Mucosa of descending colon (tissue), 3 donors: ENCODE measurements around the gene BAIAP2L1. TPM values are rescaled to one million over a fixed set of nuclear protein-coding genes. Genes with fewer than 3 reads are reported as not detected.

Experiments used
- ATAC-seq: fragments of 200-7000 bp; cut with Tn5 transposase; one replicate; pipeline ENCODE4 v1.9.1; 2020; ENCODE audit warnings: mild to moderate bottlenecking, moderate library complexity
- DNase-seq, 3 donors: peaks; one replicate each; pipeline ENCODE4 v3.0.0-alpha.2; 2020
- H3K36me3 ChIP-seq: fragments of 200-600 bp; one replicate; pipeline ENCODE4 v1.8.0; 2021; ENCODE audit warnings: low read depth, mild to moderate bottlenecking
- H3K4me1 ChIP-seq: fragments of 200-600 bp; one replicate; pipeline ENCODE4 v1.8.0; 2021; ENCODE audit warnings: low read depth, mild to moderate bottlenecking
- H3K4me3 ChIP-seq: fragments of 200-600 bp; one replicate; pipeline ENCODE4 v1.8.0; 2021; ENCODE audit warnings: mild to moderate bottlenecking
- H3K9me3 ChIP-seq: fragments of 200-600 bp; one replicate; pipeline ENCODE4 v1.8.0; 2021; ENCODE audit warnings: mild to moderate bottlenecking
- intact Hi-C, 2 donors: fragments of 100-400 bp; cut with DNase I in 1 of 2; cut with micrococcal nuclease in 1 of 2; formaldehyde crosslinking; loops; one replicate each; pipeline versions ENCODE4 v1.11.0 to v1.11.1; 2022; cut with DNase I, micrococcal nuclease
- total RNA-seq, 3 donors: library from RNA; stranded (reverse); fragmentation: NEBNext Ultra II Directional in 2 of 3; extraction: Animal tissue kit (Norgen Biotek cat#: 25700) in 2 of 3; gene quantifications; one replicate each; pipeline versions ENCODE4 v1.2.1 to v1.2.4, GENCODE V29; 2021 to 2023
- TF ChIP-seq, protein P1 (sequence below): fragments of 200-600 bp; IDR thresholded peaks from one replicate; pipeline ENCODE4 v1.8.0; 2022; ENCODE audit warnings: antibody characterized with exemption, mild to moderate bottlenecking
- donor health status: DM: no; HTN: no; CAD: no; lungs with moderate emphysema.
- donor health status: DM: no; HTN: no; CAD: no.
- donor health status: DM: no; HTN: yes; CAD: no.

The BAIAP2L1 gene
- total RNA-seq, 3 donors from 2014 or later: 39.9 to 78.0 (median 65.4) TPM

DNA sequence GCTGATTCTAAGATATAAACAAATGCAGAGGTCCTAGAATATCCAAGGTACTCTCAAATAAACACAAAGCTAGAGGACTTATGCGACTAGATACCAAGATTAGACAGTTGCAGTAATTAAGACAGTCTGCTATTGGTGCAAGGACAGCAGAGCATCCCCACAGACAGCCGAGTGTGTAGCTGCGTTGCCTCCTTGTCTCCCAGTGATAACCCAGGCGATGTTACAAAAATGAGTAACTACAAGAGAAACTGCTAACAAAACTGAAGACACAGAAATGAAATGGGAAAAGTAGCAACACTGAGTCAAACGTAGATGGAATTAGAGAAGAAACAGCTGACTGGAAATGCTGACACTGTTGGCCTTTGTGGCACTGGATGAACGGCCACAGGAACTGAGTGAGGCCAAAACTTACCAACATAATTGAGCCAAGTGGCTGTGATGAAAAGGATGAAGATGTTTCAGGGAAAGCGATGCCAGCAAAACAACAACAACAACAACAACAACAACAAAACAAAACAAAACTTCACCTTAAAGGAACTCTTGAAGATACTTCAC lies 54.3 kb downstream of the BAIAP2L1 start:
- no peaks in the 10 kb centered on the region for H3K9me3 ChIP-seq
- no peaks in the 10 kb centered on the region for H3K36me3 ChIP-seq
- no peaks in the 10 kb centered on the region for H3K4me1 ChIP-seq
- TF ChIP-seq, protein P1, sequence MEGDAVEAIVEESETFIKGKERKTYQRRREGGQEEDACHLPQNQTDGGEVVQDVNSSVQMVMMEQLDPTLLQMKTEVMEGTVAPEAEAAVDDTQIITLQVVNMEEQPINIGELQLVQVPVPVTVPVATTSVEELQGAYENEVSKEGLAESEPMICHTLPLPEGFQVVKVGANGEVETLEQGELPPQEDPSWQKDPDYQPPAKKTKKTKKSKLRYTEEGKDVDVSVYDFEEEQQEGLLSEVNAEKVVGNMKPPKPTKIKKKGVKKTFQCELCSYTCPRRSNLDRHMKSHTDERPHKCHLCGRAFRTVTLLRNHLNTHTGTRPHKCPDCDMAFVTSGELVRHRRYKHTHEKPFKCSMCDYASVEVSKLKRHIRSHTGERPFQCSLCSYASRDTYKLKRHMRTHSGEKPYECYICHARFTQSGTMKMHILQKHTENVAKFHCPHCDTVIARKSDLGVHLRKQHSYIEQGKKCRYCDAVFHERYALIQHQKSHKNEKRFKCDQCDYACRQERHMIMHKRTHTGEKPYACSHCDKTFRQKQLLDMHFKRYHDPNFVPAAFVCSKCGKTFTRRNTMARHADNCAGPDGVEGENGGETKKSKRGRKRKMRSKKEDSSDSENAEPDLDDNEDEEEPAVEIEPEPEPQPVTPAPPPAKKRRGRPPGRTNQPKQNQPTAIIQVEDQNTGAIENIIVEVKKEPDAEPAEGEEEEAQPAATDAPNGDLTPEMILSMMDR: no peak
- intact Hi-C loops: no loop called here
- no peak for ATAC-seq
- no peak overlapping the region for H3K4me3 ChIP-seq
- DNase-seq: no peak

DNA sequence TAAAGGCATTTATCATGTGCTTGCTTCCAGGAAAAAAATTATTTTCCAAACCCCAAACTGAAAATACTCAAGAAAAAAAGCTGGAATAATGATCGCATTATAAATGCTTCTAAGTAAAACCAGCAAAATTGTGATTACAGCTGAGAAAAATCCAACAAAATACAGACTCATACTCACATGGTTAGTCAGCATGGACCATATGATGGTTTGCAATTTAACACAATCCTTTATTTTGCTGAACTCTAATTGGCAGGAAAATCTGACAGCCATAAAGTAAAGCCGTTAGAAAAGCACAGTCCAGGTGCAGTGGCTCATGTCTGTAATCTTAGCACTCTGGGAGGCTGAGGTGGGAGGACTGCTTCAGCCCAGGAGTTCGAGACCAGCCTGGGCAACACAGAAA lies 59.8 kb downstream of the BAIAP2L1 start:
- intact Hi-C loops: no loop called here
- DNase-seq (no peak), ATAC-seq (no peak)
- Histone ChIP-seq H3K4me3 (no peak overlapping the region), H3K4me1 (no peaks in the 10 kb centered on the region), H3K36me3 (no peaks in the 10 kb centered on the region), H3K9me3 (no peaks in the 10 kb centered on the region)
- TF ChIP-seq, protein P1: no peak

- Histone ChIP-seq H3K4me3 (no peak overlapping the region), H3K4me1 (no peaks in the 10 kb centered on the region), H3K9me3 (no peaks in the 10 kb centered on the region), H3K36me3 (no peaks in the 10 kb centered on the region)
- DNase-seq (no peak), ATAC-seq (no peak)
- TF ChIP-seq, protein P1: no peak
- intact Hi-C loops: no loop called here
Measured at GRCh38 chr7:98339043-98339442, 61.8 kb downstream of the BAIAP2L1 start.

- no peaks in the 10 kb centered on the region for H3K9me3 ChIP-seq
- TF ChIP-seq, protein P1: no peak
- DNase-seq (no peak), ATAC-seq (no peak)
- H3K36me3 ChIP-seq: no peaks in the 10 kb centered on the region
- no peak overlapping the region for H3K4me3 ChIP-seq
- intact Hi-C loops: no loop called here
- H3K4me1 ChIP-seq: no peaks in the 10 kb centered on the region
Measured at GRCh38 chr7:98338441-98338840, 62.4 kb downstream of the BAIAP2L1 start.

DNA sequence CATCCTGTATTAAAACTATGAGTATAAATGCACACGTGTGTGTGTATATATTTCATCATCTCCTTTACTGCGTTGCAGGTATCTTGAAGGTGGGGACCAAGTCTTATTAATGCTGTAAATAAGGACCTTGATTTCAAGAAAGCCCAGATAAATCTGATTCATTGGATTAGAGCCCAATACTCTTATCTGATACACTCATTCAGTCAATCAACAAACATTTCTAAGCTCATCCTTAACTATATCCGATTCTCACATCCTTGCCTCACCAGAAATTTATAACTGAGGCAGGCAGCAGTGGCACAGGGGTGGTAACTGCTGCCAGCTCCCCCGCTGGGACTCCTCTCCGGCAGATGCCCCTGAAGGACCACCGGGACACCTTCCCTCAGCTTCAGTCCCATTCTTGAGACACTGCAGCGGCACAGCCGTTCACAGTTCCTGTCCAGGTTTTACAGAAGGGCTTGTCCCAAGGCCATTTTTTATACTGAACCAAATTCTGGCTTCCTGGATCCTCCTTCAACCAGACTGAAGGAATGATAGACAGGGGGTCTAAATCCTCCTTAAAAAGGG lies 65.4 kb downstream of the BAIAP2L1 start:
- TF ChIP-seq, protein P1: no peak
- H3K36me3 ChIP-seq: no peaks in the 10 kb centered on the region
- intact Hi-C loops: no loop called here

More for the DNA sequence above, 65.4 kb downstream of the BAIAP2L1 start:
- DNase-seq (no peak), ATAC-seq (no peak)
- Histone ChIP-seq H3K4me3 (no peak overlapping the region), H3K9me3 (no peaks in the 10 kb centered on the region), H3K4me1 (no peaks in the 10 kb centered on the region)
